ENCODE data around the gene DHPS.

DHPS gene

DNA sequence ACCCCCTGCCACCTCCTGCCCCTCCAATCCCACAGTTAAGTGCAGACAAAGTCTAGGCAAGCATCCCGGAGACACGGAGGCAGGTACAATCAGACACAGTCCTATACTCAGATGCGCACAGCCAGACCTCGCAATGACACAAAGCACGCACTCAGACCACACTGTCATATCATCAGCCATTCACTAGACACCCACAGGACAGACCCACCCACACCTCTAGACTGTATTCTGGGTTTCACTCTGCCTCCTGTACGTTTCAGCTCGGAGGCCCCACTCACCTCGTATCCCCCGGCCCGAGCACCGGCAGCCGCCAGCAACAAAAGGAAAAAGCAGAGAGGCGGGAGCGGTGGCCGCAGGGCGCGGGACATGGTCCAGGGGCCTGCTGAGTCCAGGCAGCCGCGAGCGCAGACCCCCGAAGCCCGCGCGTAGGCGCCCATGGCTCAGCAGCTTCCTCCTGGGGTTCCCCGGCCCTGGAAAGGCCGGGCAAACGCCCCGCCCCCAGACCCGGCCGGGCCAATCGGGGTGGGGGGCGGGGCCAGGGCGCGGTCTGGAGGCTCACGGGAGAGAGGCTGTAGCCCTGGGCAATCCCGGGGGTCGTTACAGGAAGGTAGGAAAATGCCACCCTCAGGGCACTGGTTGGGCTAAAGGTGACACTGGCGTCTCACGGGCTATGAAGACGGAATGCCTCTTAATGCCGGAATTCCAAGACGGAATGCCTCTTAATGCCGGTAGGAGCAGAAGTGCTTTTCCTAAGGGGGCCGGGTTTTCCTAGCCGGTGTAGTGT, 15.2 kb downstream of the DHPS start, which contains the start of the genes MAN2B1 and WDR83:
Gene MAN2B1, minus strand, starts transcription at position 478 of the 784 bp plus-strand sequence. Its CDS starts 41 bp downstream, at position 437.
Gene WDR83, plus strand, starts transcription at position 543 of the 784 bp plus-strand sequence. CDS start 2,984 bp downstream, outside the sequence.
- Histone ChIP-seq H3K36me3 (ENCODE audit: control insufficient read depth in 1 of 2, insufficient read depth in 2 of 2, low read length in 2 of 2) (peaks cover 4 to 13% of the 10 kb centered on the region in 2 donors), H3K27ac (ENCODE audit: low read depth, low read length) (no peak within 1 kb of the TSS), H3K4me3 (ENCODE audit: low read depth in 1 of 2, low read length in 2 of 2) (peak within 1 kb of the TSS; percentile 90 to 92), H3K9me3 (ENCODE audit: control insufficient read depth in 1 of 2, low read length in 2 of 2) (no peaks in the 10 kb centered on the region), H3K4me1 (ENCODE audit: control insufficient read depth in 1 of 2, insufficient read depth in 2 of 2, low read length in 2 of 2) (peaks cover 37 to 53% of the 10 kb centered on the region in 2 donors), H3K27me3 (ENCODE audit: control insufficient read depth in 1 of 2, insufficient read depth in 2 of 2, low read length in 2 of 2) (no peaks in the 10 kb centered on the region), H3K9ac (ENCODE audit: low read depth in 1 of 2, low read length in 2 of 2) (peak within 1 kb of the TSS; percentile 78 to 90)

DNA sequence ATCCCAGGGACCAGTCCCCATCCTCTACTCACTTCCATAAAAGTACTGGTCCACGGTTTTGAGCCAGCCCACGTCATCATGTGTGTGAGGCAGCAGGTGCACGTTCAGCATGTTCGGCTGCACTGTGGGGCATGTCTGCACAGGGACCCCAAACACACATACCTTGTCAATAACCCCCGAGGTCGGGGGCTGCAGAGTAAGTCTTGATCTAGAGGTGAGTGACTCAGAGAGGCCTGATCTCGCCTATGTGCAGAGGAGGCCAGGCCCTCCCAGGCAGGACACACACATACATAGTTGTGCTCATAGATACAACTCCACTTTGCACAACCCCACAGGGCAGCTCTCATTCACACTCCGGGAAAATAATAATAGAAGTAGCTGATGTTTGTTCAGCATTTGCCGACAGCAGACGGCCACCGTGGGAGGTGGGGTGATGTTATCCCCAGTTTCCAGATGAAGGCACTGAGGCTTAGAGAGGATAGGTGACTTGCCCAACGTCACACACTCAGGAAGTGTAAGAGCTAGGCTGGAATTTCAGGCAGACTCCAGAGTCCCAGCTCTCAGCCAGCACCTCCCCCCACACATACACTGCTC, 15.9 kb downstream of the DHPS start:
- Histone ChIP-seq H3K27ac (ENCODE audit: low read depth, low read length) (no peak overlapping the region), H3K27me3 (ENCODE audit: control insufficient read depth in 1 of 2, insufficient read depth in 2 of 2, low read length in 2 of 2) (no peaks in the 10 kb centered on the region), H3K4me1 (ENCODE audit: control insufficient read depth in 1 of 2, insufficient read depth in 2 of 2, low read length in 2 of 2) (peaks cover 37 to 51% of the 10 kb centered on the region in 2 donors), H3K9me3 (ENCODE audit: control insufficient read depth in 1 of 2, low read length in 2 of 2) (no peaks in the 10 kb centered on the region), H3K36me3 (ENCODE audit: control insufficient read depth in 1 of 2, insufficient read depth in 2 of 2, low read length in 2 of 2) (peaks cover 4 to 20% of the 10 kb centered on the region in 2 donors), H3K9ac (ENCODE audit: low read depth in 1 of 2, low read length in 2 of 2) (peak overlapping the region; percentile 78 to 90), H3K4me3 (ENCODE audit: low read depth in 1 of 2, low read length in 2 of 2) (peak overlapping the region; percentile 90 to 92)

DNA sequence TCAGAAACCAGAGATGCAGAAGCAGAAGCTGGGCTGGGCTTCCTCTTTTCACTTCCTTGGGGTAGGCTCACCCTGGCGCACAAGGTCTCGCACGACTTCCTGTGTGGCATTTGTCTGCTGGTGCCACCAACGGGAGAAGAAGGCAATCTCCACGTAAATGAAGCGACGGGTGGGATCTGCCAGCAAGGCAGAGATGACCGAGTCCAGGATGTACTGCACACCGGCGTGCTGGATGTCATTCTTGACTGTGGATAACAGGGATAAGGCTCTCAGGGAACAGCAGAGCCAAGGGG, 16.5 kb downstream of the DHPS start:
- no peak overlapping the region for H3K27ac ChIP-seq (ENCODE audit: low read depth, low read length)
- peaks cover 4 to 22% of the 10 kb centered on the region in 2 donors for H3K36me3 ChIP-seq (ENCODE audit: control insufficient read depth in 1 of 2, insufficient read depth in 2 of 2, low read length in 2 of 2)
- peak overlapping the region; percentile 90 to 92 for H3K4me3 ChIP-seq (ENCODE audit: low read depth in 1 of 2, low read length in 2 of 2)
- peak overlapping the region; percentile 13 to 90 for H3K9ac ChIP-seq (ENCODE audit: low read depth in 1 of 2, low read length in 2 of 2)
- H3K4me1 ChIP-seq (ENCODE audit: control insufficient read depth in 1 of 2, insufficient read depth in 2 of 2, low read length in 2 of 2) = peaks cover 32 to 45% of the 10 kb centered on the region in 2 donors
- no peaks in the 10 kb centered on the region for H3K27me3 ChIP-seq (ENCODE audit: control insufficient read depth in 1 of 2, insufficient read depth in 2 of 2, low read length in 2 of 2)
- H3K9me3 ChIP-seq (ENCODE audit: control insufficient read depth in 1 of 2, low read length in 2 of 2) = no peaks in the 10 kb centered on the region

DNA sequence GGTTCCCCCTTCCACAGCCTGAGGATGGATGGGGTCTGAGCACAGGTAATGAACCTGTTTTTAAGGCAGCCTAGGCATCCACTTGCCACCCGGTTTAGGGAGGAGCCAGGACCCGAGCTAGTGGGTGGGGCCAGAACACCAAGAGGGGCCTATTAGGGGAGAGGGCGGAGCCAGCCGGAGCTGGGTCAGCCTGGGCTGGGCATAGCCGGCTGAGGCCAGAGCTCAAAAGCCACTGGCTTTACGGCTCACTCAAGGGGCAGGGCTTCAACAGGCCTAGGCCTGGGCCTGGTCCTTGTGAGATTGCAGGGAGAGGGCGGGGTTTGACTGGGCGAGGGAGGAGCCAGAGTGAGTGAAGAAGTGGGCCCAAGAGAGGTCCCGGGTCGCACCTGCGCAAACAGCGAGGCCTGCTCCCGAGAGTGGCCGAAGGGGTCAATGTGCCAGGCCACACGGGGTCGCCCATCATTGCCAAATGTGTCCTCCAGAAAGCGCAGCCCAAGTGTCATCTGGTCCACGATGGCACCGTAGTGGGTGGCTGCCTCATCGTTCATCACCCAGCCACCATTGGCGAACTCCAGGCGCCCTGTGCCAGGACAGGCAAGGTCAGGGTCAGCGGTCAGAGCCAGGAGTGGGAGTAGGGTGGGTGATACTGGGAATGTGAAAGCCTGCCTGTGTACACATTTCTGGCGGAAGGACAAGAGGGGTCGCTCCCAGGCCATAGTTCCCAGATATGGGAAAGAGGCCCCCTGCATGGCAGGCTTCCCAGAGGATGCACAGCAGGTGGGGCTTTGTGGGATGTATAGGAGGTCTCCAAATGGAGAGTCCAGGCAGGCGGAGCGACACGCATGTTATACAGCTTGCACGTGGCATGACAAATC, 17.0 kb downstream of the DHPS start:
- peaks cover 4 to 26% of the 10 kb centered on the region in 2 donors for H3K36me3 ChIP-seq (ENCODE audit: control insufficient read depth in 1 of 2, insufficient read depth in 2 of 2, low read length in 2 of 2)
- H3K9me3 ChIP-seq (ENCODE audit: control insufficient read depth in 1 of 2, low read length in 2 of 2) = no peaks in the 10 kb centered on the region
- no peaks in the 10 kb centered on the region for H3K27me3 ChIP-seq (ENCODE audit: control insufficient read depth in 1 of 2, insufficient read depth in 2 of 2, low read length in 2 of 2)
- no peak overlapping the region for H3K4me3 ChIP-seq (ENCODE audit: low read depth in 1 of 2, low read length in 2 of 2)
- peaks cover 29 to 42% of the 10 kb centered on the region in 2 donors for H3K4me1 ChIP-seq (ENCODE audit: control insufficient read depth in 1 of 2, insufficient read depth in 2 of 2, low read length in 2 of 2)
- H3K27ac ChIP-seq (ENCODE audit: low read depth, low read length) = no peak overlapping the region
- H3K9ac ChIP-seq (ENCODE audit: low read depth in 1 of 2, low read length in 2 of 2) = no peak overlapping the region

DNA sequence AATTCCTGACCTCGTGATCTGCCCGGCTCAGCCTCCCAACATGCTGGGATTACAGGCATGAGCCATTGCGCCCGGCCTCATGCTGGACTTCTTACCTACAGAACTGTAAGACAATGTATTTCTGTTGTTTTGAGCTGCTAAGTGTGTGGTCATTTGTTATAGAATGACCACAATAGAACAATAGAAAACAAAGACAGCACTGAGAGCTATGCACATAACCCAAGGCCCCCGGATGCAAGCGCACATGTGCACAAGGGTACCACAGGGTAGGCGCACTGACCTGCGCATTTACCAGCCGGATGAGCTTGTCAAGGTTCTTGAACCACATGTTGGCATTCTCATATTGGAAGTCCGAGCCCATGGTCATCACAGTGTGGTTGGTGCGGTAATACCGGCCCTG, 20.7 kb downstream of the DHPS start:
- H3K9ac ChIP-seq (ENCODE audit: low read depth in 1 of 2, low read length in 2 of 2) = no peak overlapping the region
- H3K4me1 ChIP-seq (ENCODE audit: control insufficient read depth in 1 of 2, insufficient read depth in 2 of 2, low read length in 2 of 2) = peaks cover 7 to 17% of the 10 kb centered on the region in 2 donors
- H3K36me3 ChIP-seq (ENCODE audit: control insufficient read depth in 1 of 2, insufficient read depth in 2 of 2, low read length in 2 of 2) = peaks cover 3 to 35% of the 10 kb centered on the region in 2 donors
- no peaks in the 10 kb centered on the region for H3K9me3 ChIP-seq (ENCODE audit: control insufficient read depth in 1 of 2, low read length in 2 of 2)
- H3K4me3 ChIP-seq (ENCODE audit: low read depth in 1 of 2, low read length in 2 of 2) = no peak overlapping the region
- no peaks in the 10 kb centered on the region for H3K27me3 ChIP-seq (ENCODE audit: control insufficient read depth in 1 of 2, insufficient read depth in 2 of 2, low read length in 2 of 2)
- H3K27ac ChIP-seq (ENCODE audit: low read depth, low read length) = no peak overlapping the region

DNA sequence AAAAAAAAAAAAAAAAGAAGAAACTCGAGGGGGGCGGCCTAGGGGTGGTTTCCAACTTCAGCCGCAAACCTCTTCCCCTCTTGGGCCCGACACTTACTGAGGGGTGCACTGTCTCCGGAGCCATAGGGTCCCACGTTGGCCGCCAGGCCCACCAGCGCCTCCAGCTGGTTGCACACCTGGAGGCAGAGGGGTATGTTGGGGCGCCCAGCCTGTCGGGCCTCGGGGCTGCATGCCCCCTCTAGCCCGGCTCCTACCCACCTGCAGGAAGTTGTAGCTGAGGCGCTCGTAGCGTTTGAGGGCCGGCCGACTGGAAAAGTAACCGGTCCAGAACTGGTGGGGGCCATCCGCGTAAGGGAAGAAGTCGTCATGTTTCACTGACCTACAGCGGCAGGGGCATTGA, 23.7 kb downstream of the DHPS start:
- Histone ChIP-seq H3K36me3 (ENCODE audit: control insufficient read depth in 1 of 2, insufficient read depth in 2 of 2, low read length in 2 of 2) (peaks cover 3 to 42% of the 10 kb centered on the region in 2 donors), H3K27ac (ENCODE audit: low read depth, low read length) (no peak overlapping the region)

DNA sequence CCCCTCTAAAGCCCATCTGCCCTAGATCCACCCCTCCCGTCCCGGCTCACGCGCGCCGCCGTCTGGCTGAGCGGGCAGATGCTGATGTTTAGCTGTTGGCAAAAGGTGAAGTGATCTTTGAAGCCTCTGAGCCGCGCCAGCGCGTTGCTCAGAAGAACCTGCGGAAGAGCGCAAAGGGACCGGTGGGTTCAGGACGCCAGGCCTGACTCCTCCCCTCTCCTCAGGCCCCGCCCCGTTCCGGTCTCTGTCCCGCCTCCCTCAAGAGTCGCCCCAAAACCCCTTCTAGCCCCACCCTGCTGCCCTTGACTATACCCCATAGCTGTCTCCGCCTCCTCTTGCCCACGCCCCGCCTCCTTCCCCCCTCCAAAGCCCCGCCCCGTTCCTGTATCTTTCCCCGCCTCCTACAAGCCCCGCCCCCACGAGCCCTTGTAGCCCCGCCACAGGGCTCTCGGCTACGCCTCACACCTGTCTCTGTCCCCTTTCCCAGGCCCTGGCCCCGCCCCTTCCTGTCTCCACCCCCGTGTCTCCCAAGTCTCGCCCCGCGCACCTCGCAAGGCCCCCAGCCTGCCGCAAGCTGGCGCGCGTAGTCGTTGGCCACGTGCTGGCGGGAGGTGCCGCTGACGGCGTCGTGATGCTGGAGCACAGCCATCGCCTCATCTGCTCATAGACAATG, 24.6 kb downstream of the DHPS start:
- Histone ChIP-seq H3K9ac (ENCODE audit: low read depth in 1 of 2, low read length in 2 of 2) (no peak overlapping the region), H3K4me1 (ENCODE audit: control insufficient read depth in 1 of 2, insufficient read depth in 2 of 2, low read length in 2 of 2) (no peaks in the 10 kb centered on the region), H3K27me3 (ENCODE audit: control insufficient read depth in 1 of 2, insufficient read depth in 2 of 2, low read length in 2 of 2) (no peaks in the 10 kb centered on the region), H3K9me3 (ENCODE audit: control insufficient read depth in 1 of 2, low read length in 2 of 2) (no peaks in the 10 kb centered on the region), H3K4me3 (ENCODE audit: low read depth in 1 of 2, low read length in 2 of 2) (no peak overlapping the region), H3K27ac (ENCODE audit: low read depth, low read length) (no peak overlapping the region), H3K36me3 (ENCODE audit: control insufficient read depth in 1 of 2, insufficient read depth in 2 of 2, low read length in 2 of 2) (peaks cover 3 to 43% of the 10 kb centered on the region in 2 donors)

More for the DNA sequence above, 23.7 kb downstream of the DHPS start:
- H3K27me3 ChIP-seq (ENCODE audit: control insufficient read depth in 1 of 2, insufficient read depth in 2 of 2, low read length in 2 of 2) = no peaks in the 10 kb centered on the region
- no peaks in the 10 kb centered on the region for H3K9me3 ChIP-seq (ENCODE audit: control insufficient read depth in 1 of 2, low read length in 2 of 2)
- no peak overlapping the region for H3K9ac ChIP-seq (ENCODE audit: low read depth in 1 of 2, low read length in 2 of 2)
- H3K4me3 ChIP-seq (ENCODE audit: low read depth in 1 of 2, low read length in 2 of 2) = no peak overlapping the region
- H3K4me1 ChIP-seq (ENCODE audit: control insufficient read depth in 1 of 2, insufficient read depth in 2 of 2, low read length in 2 of 2) = no peaks in the 10 kb centered on the region

DNA sequence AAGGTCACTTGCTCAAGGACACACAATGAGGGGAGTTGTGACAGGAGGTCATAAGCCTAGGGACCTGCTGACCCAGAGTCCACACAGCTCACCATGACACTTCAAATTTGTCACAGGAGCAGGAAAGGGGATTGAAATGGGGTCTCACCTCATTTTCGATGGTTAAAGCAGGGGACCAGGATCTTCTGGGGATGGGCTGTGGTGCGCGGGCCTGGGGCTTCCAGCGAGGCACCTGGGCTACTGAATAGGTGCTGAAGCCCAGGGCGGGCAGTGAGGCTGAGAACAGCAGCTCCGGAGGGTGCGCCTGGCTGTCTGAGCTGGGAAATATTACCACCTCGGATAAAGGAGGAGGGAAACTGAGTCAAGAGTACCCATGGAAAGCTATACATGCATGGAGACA, 26.1 kb downstream of the DHPS start:
- H3K9me3 ChIP-seq (ENCODE audit: control insufficient read depth in 1 of 2, low read length in 2 of 2) = no peaks in the 10 kb centered on the region
- H3K27me3 ChIP-seq (ENCODE audit: control insufficient read depth in 1 of 2, insufficient read depth in 2 of 2, low read length in 2 of 2) = no peaks in the 10 kb centered on the region
- no peak overlapping the region for H3K27ac ChIP-seq (ENCODE audit: low read depth, low read length)
- H3K9ac ChIP-seq (ENCODE audit: low read depth in 1 of 2, low read length in 2 of 2) = no peak overlapping the region
- no peak overlapping the region for H3K4me3 ChIP-seq (ENCODE audit: low read depth in 1 of 2, low read length in 2 of 2)
- H3K4me1 ChIP-seq (ENCODE audit: control insufficient read depth in 1 of 2, insufficient read depth in 2 of 2, low read length in 2 of 2) = no peaks in the 10 kb centered on the region
- H3K36me3 ChIP-seq (ENCODE audit: control insufficient read depth in 1 of 2, insufficient read depth in 2 of 2, low read length in 2 of 2) = peaks cover 3 to 36% of the 10 kb centered on the region in 2 donors

DNA sequence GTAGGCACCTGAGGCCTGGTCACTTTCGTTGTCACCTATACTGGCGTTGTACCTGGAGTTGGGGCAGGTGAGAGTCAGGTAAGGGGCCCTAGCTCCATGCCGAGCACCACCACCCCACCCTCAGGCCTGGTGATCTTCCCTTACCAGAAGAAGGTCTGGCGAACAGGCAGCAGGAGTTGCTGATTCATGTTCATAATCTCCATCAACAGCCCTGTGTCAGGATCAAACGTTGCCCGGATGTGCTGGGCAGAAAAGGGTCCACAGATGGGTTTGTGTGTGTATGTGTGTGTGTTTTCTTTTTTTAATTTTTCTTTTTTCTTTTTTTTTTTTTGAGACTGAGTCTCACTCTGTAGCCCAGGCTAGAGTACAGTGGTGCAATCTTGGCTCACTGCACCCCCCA, 29.5 kb downstream of the DHPS start:
- no peak overlapping the region for H3K27ac ChIP-seq (ENCODE audit: low read depth, low read length)
- H3K9me3 ChIP-seq (ENCODE audit: control insufficient read depth in 1 of 2, low read length in 2 of 2) = no peaks in the 10 kb centered on the region
- no peak overlapping the region for H3K4me3 ChIP-seq (ENCODE audit: low read depth in 1 of 2, low read length in 2 of 2)
- H3K4me1 ChIP-seq (ENCODE audit: control insufficient read depth in 1 of 2, insufficient read depth in 2 of 2, low read length in 2 of 2) = peaks cover 5% of the 10 kb centered on the region in 2 donors
- H3K9ac ChIP-seq (ENCODE audit: low read depth in 1 of 2, low read length in 2 of 2) = no peak overlapping the region
- H3K36me3 ChIP-seq (ENCODE audit: control insufficient read depth in 1 of 2, insufficient read depth in 2 of 2, low read length in 2 of 2) = peaks cover 3 to 27% of the 10 kb centered on the region in 2 donors
- H3K27me3 ChIP-seq (ENCODE audit: control insufficient read depth in 1 of 2, insufficient read depth in 2 of 2, low read length in 2 of 2) = no peaks in the 10 kb centered on the region

Data from duodenal mucosa (tissue), 2 donors.